Lower lobe of right lung (tissue), 2 donors: ENCODE measurements around the gene MRPS22. TPM values are rescaled to one million over a fixed set of nuclear protein-coding genes. Genes with fewer than 3 reads are reported as not detected.

Experiments used
- ATAC-seq, 2 donors: fragments of 200-7000 bp; cut with Tn5 transposase; one replicate each; pipeline ENCODE4 v1.9.1; 2020 to 2022; ENCODE audit warnings: mild to moderate bottlenecking in 2 of 2, moderate library complexity in 2 of 2
- DNase-seq: peaks from one replicate; pipeline ENCODE4 v3.0.0-alpha.2; 2020
- H3K27ac ChIP-seq: fragments of 200-600 bp; one replicate; pipeline ENCODE4 v1.8.0; 2022
- H3K27me3 ChIP-seq: fragments of 200-600 bp; one replicate; pipeline ENCODE4 v1.8.0; 2022; ENCODE audit warnings: low read depth
- H3K36me3 ChIP-seq: fragments of 200-600 bp; one replicate; pipeline ENCODE4 v1.8.0; 2022; ENCODE audit warnings: mild to moderate bottlenecking
- H3K4me1 ChIP-seq: fragments of 200-600 bp; one replicate; pipeline ENCODE4 v1.8.0; 2022
- H3K4me3 ChIP-seq: fragments of 200-600 bp; one replicate; pipeline ENCODE4 v1.8.0; 2022; ENCODE audit warnings: mild to moderate bottlenecking
- H3K9me3 ChIP-seq: fragments of 200-600 bp; one replicate; pipeline ENCODE4 v1.8.0; 2022
- CTCF ChIP-seq: fragments of 200-600 bp; IDR thresholded peaks from one replicate; pipeline ENCODE4 v1.8.0; 2022; ENCODE audit warnings: antibody characterized with exemption, mild to moderate bottlenecking
- intact Hi-C: fragments of 100-400 bp; cut with DNase I; formaldehyde crosslinking; loops from one replicate; pipeline ENCODE4 v1.11.0; 2022
- total RNA-seq: library from RNA; stranded (reverse); fragmentation: NEBNext Ultra II Directional; extraction: Animal tissue kit (Norgen Biotek cat#: 25700); gene quantifications from one replicate; pipeline ENCODE4 v1.2.1, GENCODE V29; 2021
- donor health status: DM: no; HTN: yes; CAD: no; lungs with severe emphysema.

Gene MRPS22
- total RNA-seq, 1 donor from 2014 or later, result 35.6 TPM

DNA sequence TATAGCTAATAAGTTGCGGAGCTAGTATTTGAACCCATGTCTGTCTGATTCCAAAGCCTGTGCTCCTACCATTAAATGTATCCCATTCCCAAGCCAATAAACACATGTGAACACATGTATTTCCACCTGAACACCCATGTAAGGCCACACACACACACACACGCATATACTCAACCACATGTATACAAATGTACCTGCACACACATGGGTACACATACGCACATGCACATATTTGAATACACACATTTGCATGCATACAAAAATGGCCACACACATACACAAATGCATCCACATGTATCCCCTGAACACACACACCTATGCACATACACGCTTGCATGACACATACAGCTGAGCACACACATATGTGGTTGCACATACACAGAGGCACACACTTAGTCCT lies 5.4 kb upstream of the MRPS22 start:
- H3K9me3 ChIP-seq, result no peaks in the 10 kb centered on the region
- intact Hi-C loops, result no loop called here
- TF ChIP-seq CTCF, result no peak
- no peaks in the 10 kb centered on the region for H3K36me3 ChIP-seq
- no peak overlapping the region for H3K27ac ChIP-seq
- no peaks in the 10 kb centered on the region for H3K4me1 ChIP-seq
- H3K27me3 ChIP-seq, result no peaks in the 10 kb centered on the region
- no peak for ATAC-seq
- no peak overlapping the region for H3K4me3 ChIP-seq
- DNase-seq, result no peak

GRCh38 chr3:139339219-139339906 lies 4.5 kb upstream of the MRPS22 start:
- ATAC-seq, result peak in 1 of 2 donors; percentile 11

DNA sequence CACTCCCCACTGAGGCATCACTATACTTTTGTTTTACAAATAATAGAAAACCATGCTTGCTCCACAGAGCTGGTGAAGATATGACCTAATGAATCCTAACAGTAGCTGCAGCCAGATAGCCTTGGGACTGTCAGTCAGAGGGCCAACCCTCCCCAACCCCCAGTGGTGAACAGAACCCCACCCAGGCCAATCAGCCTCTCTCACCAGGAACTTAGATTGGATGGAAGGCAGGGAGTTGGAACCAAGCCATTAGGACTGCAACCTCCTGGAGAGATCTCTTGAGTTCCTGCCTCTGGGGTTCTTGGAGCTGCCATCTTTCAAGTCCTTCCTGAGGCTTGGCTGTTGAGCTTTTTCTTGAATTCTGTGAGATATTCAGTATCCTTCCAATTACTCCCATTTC lies 3.0 kb upstream of the MRPS22 start:
- Histone ChIP-seq H3K36me3 (no peaks in the 10 kb centered on the region), H3K27ac (no peak overlapping the region), H3K27me3 (no peaks in the 10 kb centered on the region), H3K4me1 (peaks cover 15% of the 10 kb centered on the region), H3K9me3 (no peaks in the 10 kb centered on the region), H3K4me3 (no peak overlapping the region)
- intact Hi-C loops, result no loop called here
- no peak for TF ChIP-seq CTCF
- DNase-seq (no peak), ATAC-seq (no peak)

More at GRCh38 chr3:139339219-139339906, 4.5 kb upstream of the MRPS22 start:
- H3K9me3 ChIP-seq, result no peaks in the 10 kb centered on the region
- H3K4me1 ChIP-seq, result peaks cover under 1% of the 10 kb centered on the region
- no peak for TF ChIP-seq CTCF
- H3K36me3 ChIP-seq, result no peaks in the 10 kb centered on the region
- H3K27ac ChIP-seq, result no peak overlapping the region
- no peak for DNase-seq
- intact Hi-C loops, result no loop called here
- no peaks in the 10 kb centered on the region for H3K27me3 ChIP-seq
- H3K4me3 ChIP-seq, result no peak overlapping the region

DNA sequence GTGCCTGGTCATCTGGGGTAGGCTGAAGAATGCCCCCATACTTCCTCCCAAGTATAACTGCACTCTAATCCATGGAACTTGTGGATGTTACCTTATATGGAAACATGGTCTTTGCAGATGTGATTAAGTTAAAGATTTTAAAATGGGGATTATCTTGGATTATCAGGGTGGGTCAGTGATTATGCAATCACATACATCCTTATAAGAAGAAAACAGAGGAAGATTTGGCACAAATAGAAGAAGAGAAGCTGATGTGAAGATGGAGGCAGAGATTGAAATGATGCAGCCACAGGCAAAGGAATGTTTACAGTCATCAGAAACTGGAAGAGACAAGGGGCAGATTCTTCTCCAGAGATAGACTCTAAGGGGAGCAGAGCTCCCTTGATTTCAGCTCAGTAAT lies 1.8 kb upstream of the MRPS22 start:
- H3K27ac ChIP-seq, result no peak overlapping the region
- ATAC-seq (no peak), DNase-seq (no peak)
- intact Hi-C loops, result no loop called here
- H3K4me3 ChIP-seq, result no peak overlapping the region
- H3K36me3 ChIP-seq, result peaks cover 4% of the 10 kb centered on the region
- peaks cover 19% of the 10 kb centered on the region for H3K4me1 ChIP-seq
- H3K27me3 ChIP-seq, result no peaks in the 10 kb centered on the region
- TF ChIP-seq CTCF, result no peak
- no peaks in the 10 kb centered on the region for H3K9me3 ChIP-seq

DNA sequence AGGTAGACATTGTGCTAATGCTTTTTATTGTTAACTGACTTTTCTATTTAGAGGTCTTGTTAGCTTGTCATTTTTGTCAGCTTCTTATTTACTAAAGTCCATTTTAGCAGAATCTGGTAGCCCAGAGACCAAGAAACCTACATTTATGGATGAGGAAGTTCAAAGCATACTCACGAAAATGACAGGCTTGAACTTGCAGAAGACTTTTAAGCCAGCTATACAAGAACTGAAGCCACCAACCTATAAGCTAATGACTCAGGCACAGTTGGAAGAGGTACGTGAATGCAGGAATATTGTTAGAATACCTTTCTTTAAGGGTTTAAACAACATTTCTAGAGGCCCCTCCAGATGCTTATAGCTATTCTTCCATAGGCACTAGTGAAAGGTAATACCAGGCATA lies 3.0 kb downstream of the MRPS22 start:
- H3K36me3 ChIP-seq, result peaks cover 51% of the 10 kb centered on the region
- ATAC-seq, result no peak
- intact Hi-C loops, result no loop called here

More for the DNA sequence above, 3.0 kb downstream of the MRPS22 start:
- H3K4me1 ChIP-seq, result peaks cover 19% of the 10 kb centered on the region
- TF ChIP-seq CTCF, result no peak
- no peaks in the 10 kb centered on the region for H3K27me3 ChIP-seq
- no peak overlapping the region for H3K4me3 ChIP-seq
- no peak overlapping the region for H3K27ac ChIP-seq
- no peaks in the 10 kb centered on the region for H3K9me3 ChIP-seq
- DNase-seq, result no peak
